H1 (cell line): ENCODE measurements around the gene LRRC4C. TPM values are rescaled to one million over a fixed set of nuclear protein-coding genes. Genes with fewer than 3 reads are reported as not detected.

Experiments used
- CTCF ChIA-PET: fragments of 300-600 bp; sonication (Branson Sonifier 250); formaldehyde crosslinking; loops from one replicate; lab custom pipeline; 2021; ENCODE audit not compliant: partially characterized antibody; lab: Charles Lee
- POLR2A ChIA-PET: fragments of 300-600 bp; sonication (Branson Sonifier 250); formaldehyde crosslinking; loops from one replicate; lab custom pipeline; 2021; ENCODE audit warnings: inconsistent platforms; ENCODE audit not compliant: partially characterized antibody; lab: Charles Lee
- DNase-seq, 2 experiments: peaks; one replicate each; pipeline versions ENCODE4 v3.0.0 to v3.0.0-alpha.2; 2010 to 2022; ENCODE audit warnings: low spot score in 2 of 2, low read depth in 1 of 2, mixed read lengths in 1 of 2
- FAIRE-seq: peaks from 2 replicates; lab custom pipeline; 2011; peaks lifted over from hg19 to GRCh38; lab: Jason Lieb, UNC
- H2AFZ ChIP-seq: 2 replicates; pipeline ENCODE4 v1.8.1; 2012; ENCODE audit warnings: low read length, inconsistent platforms
- H2AK5ac ChIP-seq: 2 replicates; pipeline ENCODE4 v1.6.1; 2013; ENCODE audit warnings: low read depth, low read length
- H2BK120ac ChIP-seq: replicated peaks from 2 replicates; pipeline ENCODE3; 2013; ENCODE audit warnings: low read depth, low read length, inconsistent platforms
- H2BK12ac ChIP-seq: 2 replicates; pipeline ENCODE4 v1.6.1; 2013; ENCODE audit warnings: low read depth, low read length
- H2BK15ac ChIP-seq: 2 replicates; pipeline ENCODE4 v1.6.1; 2013; ENCODE audit warnings: low read length
- H2BK20ac ChIP-seq: 2 replicates; pipeline ENCODE4 v1.6.1; 2013; ENCODE audit warnings: low read length
- H2BK5ac ChIP-seq: 2 replicates; pipeline ENCODE4 v1.6.1; 2013; ENCODE audit warnings: low read depth, low read length
- H3K14ac ChIP-seq: 2 replicates; pipeline ENCODE4 v1.6.1; 2013; ENCODE audit warnings: inconsistent platforms; ENCODE audit not compliant: insufficient read length
- H3K18ac ChIP-seq: 2 replicates; pipeline ENCODE4 v1.6.1; 2013; ENCODE audit warnings: low read length; ENCODE audit errors: extremely low read depth
- H3K23ac ChIP-seq: 2 replicates; pipeline ENCODE4 v1.6.1; 2013; ENCODE audit warnings: inconsistent platforms; ENCODE audit not compliant: insufficient read length
- H3K23me2 ChIP-seq: 2 replicates; pipeline ENCODE4 v1.6.1; 2013; ENCODE audit warnings: low read depth, low read length
- H3K27ac ChIP-seq: 2 replicates; pipeline ENCODE4 v1.6.1; 2011; ENCODE audit warnings: low read depth, low read length, inconsistent platforms
- H3K27me3 ChIP-seq, 4 experiments: replicated peaks in 1 of 4; 1 replicate in 1 of 4; 2 replicates in 3 of 4; pipeline versions ENCODE4 v1.6.1 to v1.8.1; 2011 to 2013; ENCODE audit warnings: low read length in 3 of 4, mild to moderate bottlenecking in 3 of 4, inconsistent platforms in 2 of 4, mixed read lengths in 2 of 4, moderate library complexity in 1 of 4; ENCODE audit not compliant: control insufficient read depth in 3 of 4, insufficient read depth in 3 of 4; ENCODE audit errors: extremely low read depth in 1 of 4
- H3K36me3 ChIP-seq, 4 experiments: 2 replicates each; pipeline versions ENCODE4 v1.6.1 to v1.8.1; 2011 to 2013; ENCODE audit warnings: mild to moderate bottlenecking in 4 of 4, low read length in 3 of 4, moderate library complexity in 2 of 4, control low read depth in 1 of 4, inconsistent platforms in 1 of 4; ENCODE audit not compliant: insufficient read depth in 4 of 4, control insufficient read depth in 2 of 4
- H3K4ac ChIP-seq: replicated peaks from 2 replicates; pipeline ENCODE3; 2013; ENCODE audit warnings: low read length, low read depth, mixed read lengths, inconsistent platforms; ENCODE audit not compliant: insufficient read length
- H3K4me1 ChIP-seq, 4 experiments: replicated peaks in 1 of 4; 1 replicate in 1 of 4; 2 replicates in 3 of 4; pipeline versions ENCODE4 v1.6.1 to v1.8.1; 2011 to 2013; ENCODE audit warnings: low read length in 3 of 4, inconsistent platforms in 2 of 4, mixed read lengths in 1 of 4; ENCODE audit not compliant: insufficient read depth in 4 of 4, control insufficient read depth in 3 of 4
- H3K4me2 ChIP-seq, 2 experiments: 2 replicates each; pipeline versions ENCODE4 v1.6.1 to v1.8.1; 2011 to 2013; ENCODE audit warnings: low read depth in 2 of 2, low read length in 2 of 2, control low read depth in 1 of 2, inconsistent platforms in 1 of 2, mild to moderate bottlenecking in 1 of 2; ENCODE audit not compliant: insufficient read depth in 1 of 2
- H3K4me3 ChIP-seq, 4 experiments: fragments of 200-600, 300-600 bp in 1 of 4; sonication (generic), shearing (Covaris generic), sonication (Bioruptor Twin) in 1 of 4; 2 replicates each; pipeline versions ENCODE4 v1.5.1 to v1.8.1; 2011 to 2016; ENCODE audit warnings: low read length in 4 of 4, low read depth in 3 of 4, control low read depth in 2 of 4, inconsistent platforms in 2 of 4, mild to moderate bottlenecking in 2 of 4, mixed read lengths in 1 of 4, moderate library complexity in 1 of 4; ENCODE audit not compliant: insufficient read depth in 2 of 4; ENCODE audit errors: extremely low read depth in 1 of 4
- H3K56ac ChIP-seq: replicated peaks from 2 replicates; pipeline ENCODE3; 2013; ENCODE audit warnings: low read depth, mild to moderate bottlenecking, mixed read lengths, low read length, inconsistent platforms; ENCODE audit not compliant: insufficient read length
- H3K79me1 ChIP-seq: 2 replicates; pipeline ENCODE4 v1.6.1; 2013; ENCODE audit warnings: low read depth, low read length, control low read depth
- H3K79me2 ChIP-seq, 2 experiments: 2 replicates each; pipeline versions ENCODE4 v1.6.1 to v1.8.1; 2012 to 2013; ENCODE audit warnings: low read length in 2 of 2, mild to moderate bottlenecking in 2 of 2, inconsistent platforms in 1 of 2; ENCODE audit not compliant: insufficient read depth in 2 of 2, control insufficient read depth in 1 of 2
- H3K9ac ChIP-seq, 4 experiments: replicated peaks in 1 of 4; 1 replicate in 1 of 4; 2 replicates in 3 of 4; pipeline versions ENCODE4 v1.6.1 to v1.8.1; 2011 to 2013; ENCODE audit warnings: low read depth in 3 of 4, low read length in 3 of 4, control low read depth in 2 of 4, mild to moderate bottlenecking in 2 of 4, moderate library complexity in 2 of 4, inconsistent platforms in 1 of 4; ENCODE audit errors: extremely low read depth in 1 of 4
- H3K9me3 ChIP-seq, 2 experiments: 2 replicates each; pipeline versions ENCODE4 v1.6.1 to v1.8.1; 2012 to 2013; ENCODE audit warnings: mild to moderate bottlenecking in 2 of 2, moderate library complexity in 2 of 2, control low read depth in 1 of 2, inconsistent platforms in 1 of 2, low read depth in 1 of 2, low read length in 1 of 2, mixed read lengths in 1 of 2; ENCODE audit not compliant: insufficient read depth in 2 of 2
- H4K20me1 ChIP-seq, 2 experiments: replicated peaks in 1 of 2; 2 replicates each; pipeline versions ENCODE3 to v1.8.1; 2011 to 2013; ENCODE audit warnings: inconsistent platforms in 2 of 2, low read length in 2 of 2, mild to moderate bottlenecking in 1 of 2; ENCODE audit not compliant: insufficient read depth in 2 of 2, control insufficient read depth in 1 of 2
- H4K5ac ChIP-seq: 2 replicates; pipeline ENCODE4 v1.6.1; 2013; ENCODE audit warnings: low read length, low read depth, mixed read lengths, inconsistent platforms; ENCODE audit not compliant: insufficient read length
- H4K8ac ChIP-seq: 2 replicates; pipeline ENCODE4 v1.8.0; 2013; ENCODE audit warnings: mild to moderate bottlenecking, moderate library complexity, low read length, inconsistent platforms; ENCODE audit not compliant: insufficient read depth; ENCODE audit errors: extremely low read depth
- H4K91ac ChIP-seq: replicated peaks from 2 replicates; pipeline ENCODE3; 2013; ENCODE audit warnings: low read length, mixed read lengths, inconsistent platforms; ENCODE audit not compliant: insufficient read length
- EP300 ChIP-seq, 2 experiments: IDR thresholded peaks; 1 replicate in 1 of 2; 2 replicates in 1 of 2; pipeline ENCODE4 v1.6.1; 2011 to 2012; ENCODE audit warnings: low read depth in 2 of 2, low read length in 2 of 2, mild to moderate bottlenecking in 2 of 2, borderline replicate concordance in 1 of 2, inconsistent platforms in 1 of 2, moderate library complexity in 1 of 2
- FOSL1 ChIP-seq: IDR thresholded peaks from 2 replicates; pipeline ENCODE4 v1.6.1; 2011; ENCODE audit warnings: mild to moderate bottlenecking, low read depth, low read length, moderate library complexity; ENCODE audit not compliant: insufficient read depth
- SP1 ChIP-seq: IDR thresholded peaks from 2 replicates; pipeline ENCODE4 v1.6.1; 2011; ENCODE audit warnings: low read depth, low read length
- WGBS, 2 experiments: shearing (Covaris generic) in 1 of 2; methylation state at CpG; one replicate each; pipeline versions ENCODE4 v1.1.6 to v1.1.7; 2013 to 2015; ENCODE audit warnings: low lambda C conversion rate in 2 of 2, mixed read lengths in 2 of 2, inconsistent platforms in 1 of 2, low coverage in 1 of 2, missing lambda C conversion rate in 1 of 2; ENCODE audit not compliant: insufficient replicate concordance in 2 of 2, insufficient coverage in 1 of 2, insufficient read length in 1 of 2; ENCODE audit errors: extremely low coverage in 1 of 2, missing lambda C conversion rate in 1 of 2; 5-methylcytosine and 5-hydroxymethylcytosine counted together
- polyA plus RNA-seq, 7 experiments: library from polyadenylated mRNA; depleted of rRNA in 3 of 7; stranded (reverse) in 5 of 7; unstranded in 2 of 7; fragments of >200 nt in 5 of 7; fragments of 200-250 nt in 2 of 7; gene quantifications; 1 replicate in 5 of 7; 2 replicates in 1 of 7; 4 replicates in 1 of 7; pipeline versions ENCODE4 v1.2.1 to v1.2.3, GENCODE V29; 2011 to 2013; ENCODE audit warnings: missing spikeins in 2 of 7, mixed read lengths in 2 of 7
- total RNA-seq: library from RNA; stranded (reverse); fragmentation: NEBNext Ultra II Directional; extraction: Animal tissue kit (Norgen Biotek cat#: 25700); gene quantifications from 2 replicates; pipeline ENCODE4 v1.2.1, GENCODE V29; 2021
- TF ChIP-seq, protein P1 (sequence below): IDR thresholded peaks from 2 replicates; pipeline ENCODE4 v1.6.1; 2011; ENCODE audit warnings: low read depth, mild to moderate bottlenecking, low read length; ENCODE audit not compliant: insufficient read depth

LRRC4C gene
- total and polyA plus RNA-seq, 2 of the 8 experiments (the other 6 are each of a cell fraction or from before 2014, with no cell fraction given): 0.23 to 2.2 TPM

DNA sequence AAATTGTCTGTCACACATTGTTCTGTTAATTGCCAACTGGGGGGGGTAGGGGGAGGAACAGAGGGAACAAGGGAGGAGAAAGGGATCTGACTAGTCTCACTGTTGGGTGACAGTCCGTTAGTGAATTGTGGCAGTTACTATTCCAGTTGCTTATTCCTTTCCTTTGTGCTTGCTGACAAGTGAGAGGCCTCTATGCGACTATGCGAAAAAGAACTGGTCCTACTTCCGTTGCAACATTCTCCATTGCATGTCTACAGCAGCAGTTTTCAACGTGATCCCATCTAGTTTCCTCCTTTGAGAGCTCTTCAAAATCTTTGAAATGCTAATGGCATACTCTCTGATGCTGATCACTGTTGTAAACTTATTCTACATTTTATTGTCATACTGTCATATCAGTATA is 672.2 kb downstream of the LRRC4C start:
- no peak overlapping the region for H2BK20ac ChIP-seq
- no peak overlapping the region for H3K27ac ChIP-seq
- H3K23ac ChIP-seq: no peak overlapping the region
- no peak overlapping the region for H2BK12ac ChIP-seq
- no peaks in the 10 kb centered on the region for H3K9me3 ChIP-seq
- H3K9ac ChIP-seq: no peak overlapping the region
- WGBS, 2 experiments: 58% methylated on average over 5 of the region's 5 CpGs; no CpG with 5 or more reads in 1 of the 2 experiments
- no peaks in the 10 kb centered on the region for H3K27me3 ChIP-seq
- H2BK5ac ChIP-seq: no peak overlapping the region
- no peak for FAIRE-seq
- H2AK5ac ChIP-seq: no peak overlapping the region
- H4K8ac ChIP-seq: no peak overlapping the region
- H3K56ac ChIP-seq: no peak overlapping the region
- no peak overlapping the region for H3K4me3 ChIP-seq
- no peaks in the 10 kb centered on the region for H3K23me2 ChIP-seq
- no peak overlapping the region for H3K4me2 ChIP-seq
- H3K79me2 ChIP-seq: no peaks in the 10 kb centered on the region
- H2BK15ac ChIP-seq: no peak overlapping the region
- ChIA-PET CTCF (no interaction called here), POLR2A (no interaction called here)
- H3K4ac ChIP-seq: no peak overlapping the region
- no peak overlapping the region for H4K91ac ChIP-seq
- H2BK120ac ChIP-seq: no peak overlapping the region
- no peaks in the 10 kb centered on the region for H3K36me3 ChIP-seq
- H3K14ac ChIP-seq: no peak overlapping the region
- TF ChIP-seq FOSL1: no peak
- TF ChIP-seq SP1: no peak
- TF ChIP-seq, protein P1, sequence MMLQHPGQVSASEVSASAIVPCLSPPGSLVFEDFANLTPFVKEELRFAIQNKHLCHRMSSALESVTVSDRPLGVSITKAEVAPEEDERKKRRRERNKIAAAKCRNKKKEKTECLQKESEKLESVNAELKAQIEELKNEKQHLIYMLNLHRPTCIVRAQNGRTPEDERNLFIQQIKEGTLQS: no peak
- TF ChIP-seq EP300 (IDR thresholded peaks at IDR 0.05; ENCODE audit: borderline replicate concordance in 1 of 2, low read depth in 2 of 2, low read length in 2 of 2): no peak
- no peak overlapping the region for H3K18ac ChIP-seq
- H3K4me1 ChIP-seq: no peaks in the 10 kb centered on the region; a peak in 1 of 7 replicates
- DNase-seq: no peak
- H2AFZ ChIP-seq: no peak overlapping the region
- H3K79me1 ChIP-seq: no peaks in the 10 kb centered on the region
- H4K5ac ChIP-seq: no peak overlapping the region
- H4K20me1 ChIP-seq: no peaks in the 10 kb centered on the region
